Epithelial cell of esophagus (primary cell): ENCODE measurements around the gene GRB10.
"Not testable (repeated sequence)": the region's sequence is repeated elsewhere in the genome, so short reads cannot be mapped to it uniquely, and the experiment has no call there.

Experiments
- DNase-seq: peaks from one replicate; pipeline ENCODE4 v3.0.0; 2010; ENCODE audit warnings: low read depth
- H3K4me3 ChIP-seq: 2 replicates; pipeline ENCODE4 v1.5.1; 2011; ENCODE audit warnings: mild to moderate bottlenecking, low read length, control low read depth
- TF ChIP-seq, protein P1 (sequence below): IDR thresholded peaks from 2 replicates; pipeline ENCODE4 v1.5.1; 2011; ENCODE audit warnings: low read depth, mild to moderate bottlenecking, low read length, control low read depth, inconsistent platforms; ENCODE audit not compliant: insufficient read depth; ENCODE audit errors: missing control alignments

The GRB10 gene

DNA sequence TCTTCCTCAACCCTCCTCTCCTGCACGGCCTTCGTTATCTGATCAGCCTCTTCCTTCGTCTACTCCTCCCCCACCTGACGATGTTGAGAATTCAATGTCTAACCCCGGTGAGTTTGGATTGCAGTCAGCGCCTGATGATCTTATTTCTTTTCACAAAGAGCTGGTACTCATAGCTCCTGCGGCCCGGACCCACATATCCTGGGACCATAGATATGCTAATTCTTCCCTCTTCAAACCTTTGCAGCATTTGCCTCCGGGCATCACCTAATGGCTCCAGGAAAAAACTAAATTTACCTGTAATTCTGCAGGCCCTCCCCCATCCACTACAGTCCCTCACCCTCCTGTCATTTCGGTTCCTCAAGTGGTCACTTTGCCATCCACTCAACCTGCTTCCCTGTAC, 205.1 kb downstream of the GRB10 start:
- H3K4me3 ChIP-seq: no peak overlapping the region
- TF ChIP-seq, protein P1, sequence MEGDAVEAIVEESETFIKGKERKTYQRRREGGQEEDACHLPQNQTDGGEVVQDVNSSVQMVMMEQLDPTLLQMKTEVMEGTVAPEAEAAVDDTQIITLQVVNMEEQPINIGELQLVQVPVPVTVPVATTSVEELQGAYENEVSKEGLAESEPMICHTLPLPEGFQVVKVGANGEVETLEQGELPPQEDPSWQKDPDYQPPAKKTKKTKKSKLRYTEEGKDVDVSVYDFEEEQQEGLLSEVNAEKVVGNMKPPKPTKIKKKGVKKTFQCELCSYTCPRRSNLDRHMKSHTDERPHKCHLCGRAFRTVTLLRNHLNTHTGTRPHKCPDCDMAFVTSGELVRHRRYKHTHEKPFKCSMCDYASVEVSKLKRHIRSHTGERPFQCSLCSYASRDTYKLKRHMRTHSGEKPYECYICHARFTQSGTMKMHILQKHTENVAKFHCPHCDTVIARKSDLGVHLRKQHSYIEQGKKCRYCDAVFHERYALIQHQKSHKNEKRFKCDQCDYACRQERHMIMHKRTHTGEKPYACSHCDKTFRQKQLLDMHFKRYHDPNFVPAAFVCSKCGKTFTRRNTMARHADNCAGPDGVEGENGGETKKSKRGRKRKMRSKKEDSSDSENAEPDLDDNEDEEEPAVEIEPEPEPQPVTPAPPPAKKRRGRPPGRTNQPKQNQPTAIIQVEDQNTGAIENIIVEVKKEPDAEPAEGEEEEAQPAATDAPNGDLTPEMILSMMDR: no peak

DNA sequence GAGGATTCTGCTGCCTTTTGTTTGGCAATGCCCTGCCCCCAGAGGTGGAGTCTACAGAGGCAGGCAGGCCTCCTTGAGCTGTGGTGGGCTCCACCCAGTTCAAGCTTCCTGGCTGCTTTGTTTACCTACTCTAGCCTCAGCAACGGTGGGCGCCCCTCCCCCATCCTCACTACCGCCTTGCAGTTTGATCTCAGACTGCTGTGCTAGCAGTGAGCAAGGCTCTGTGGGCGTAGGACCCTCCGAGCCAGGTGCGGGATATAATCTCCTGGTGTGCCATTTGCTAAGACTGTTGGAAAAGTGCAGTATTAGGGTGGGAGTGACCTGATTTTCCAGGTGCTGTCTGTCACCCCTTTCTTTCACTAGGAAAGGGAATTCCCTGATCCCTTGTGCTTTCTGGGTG, 206.3 kb downstream of the GRB10 start:
- not testable (repeated sequence) for DNase-seq

More for the DNA sequence above, 205.1 kb downstream of the GRB10 start:
- no peak for DNase-seq

DNA sequence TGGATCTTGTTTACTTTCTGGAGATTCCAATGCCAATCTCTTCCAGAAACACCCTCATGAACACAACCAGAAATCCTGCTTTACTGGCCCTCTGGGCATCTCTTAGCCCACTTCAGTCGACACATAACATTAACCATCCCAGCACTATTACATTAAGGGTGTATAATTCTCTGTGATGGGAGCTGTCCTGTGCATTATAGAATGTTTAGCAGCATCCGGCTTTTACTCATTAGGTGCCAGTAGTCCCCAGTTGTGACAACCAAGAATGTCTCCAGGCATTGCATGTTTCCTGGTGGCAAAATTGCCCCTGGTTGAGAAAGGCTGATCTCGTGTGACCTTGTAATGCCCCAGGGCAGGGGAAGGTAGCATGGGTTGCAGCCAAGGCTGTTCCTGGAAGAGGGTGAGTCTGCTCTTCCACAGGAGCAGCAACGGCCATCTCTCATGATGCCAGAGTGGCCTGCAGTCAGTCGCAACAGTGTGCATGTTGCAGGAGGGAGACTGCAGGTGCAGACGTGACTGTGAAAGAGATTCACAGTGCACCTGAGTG, 214.9 kb downstream of the GRB10 start:
- TF ChIP-seq, protein P1: no peak
- DNase-seq: no peak
- H3K4me3 ChIP-seq: no peak overlapping the region

More for the DNA sequence above, 206.3 kb downstream of the GRB10 start:
- H3K4me3 ChIP-seq: not testable (repeated sequence)

DNA sequence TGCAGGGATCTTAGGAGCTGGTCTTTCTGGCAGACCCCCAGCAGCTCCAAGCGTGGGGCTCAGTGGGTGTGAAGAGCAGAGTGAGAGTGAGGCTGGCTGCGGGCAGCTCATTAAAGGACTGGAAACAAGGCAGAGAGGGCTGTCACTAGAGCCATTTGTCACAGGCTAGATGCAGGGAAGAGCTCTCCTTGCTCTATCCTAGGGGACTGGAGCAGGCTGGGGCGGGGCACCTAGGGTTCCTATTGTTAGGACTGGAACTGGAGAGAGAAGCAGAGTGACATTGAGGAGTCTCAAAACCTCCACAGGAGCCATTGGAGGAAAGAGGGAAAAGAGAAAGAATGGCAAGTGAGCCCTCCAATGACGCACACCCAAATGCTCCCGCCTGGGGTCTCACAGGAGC, 216.7 kb downstream of the GRB10 start:
- H3K4me3 ChIP-seq: no peak overlapping the region
- DNase-seq: no peak
- TF ChIP-seq, protein P1: no peak

DNA sequence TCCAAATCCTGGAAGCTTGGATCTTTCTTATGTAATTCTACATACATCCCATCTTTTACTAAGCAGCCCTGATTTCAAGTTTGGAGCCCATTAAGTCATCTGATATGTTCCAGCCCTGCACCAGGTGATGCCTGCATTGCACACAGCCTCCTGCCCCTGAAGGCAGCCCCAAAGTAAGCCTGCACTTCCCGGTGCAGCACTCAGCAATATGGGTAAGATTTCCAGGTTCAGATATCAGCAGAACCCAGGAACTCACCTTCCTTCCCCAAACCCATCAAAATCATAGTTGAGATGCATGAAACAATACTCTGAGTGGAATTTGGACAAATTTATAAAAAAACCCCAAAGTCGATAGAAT, 217.2 kb downstream of the GRB10 start:
- DNase-seq: no peak
- no peak overlapping the region for H3K4me3 ChIP-seq
- TF ChIP-seq, protein P1: no peak

DNA sequence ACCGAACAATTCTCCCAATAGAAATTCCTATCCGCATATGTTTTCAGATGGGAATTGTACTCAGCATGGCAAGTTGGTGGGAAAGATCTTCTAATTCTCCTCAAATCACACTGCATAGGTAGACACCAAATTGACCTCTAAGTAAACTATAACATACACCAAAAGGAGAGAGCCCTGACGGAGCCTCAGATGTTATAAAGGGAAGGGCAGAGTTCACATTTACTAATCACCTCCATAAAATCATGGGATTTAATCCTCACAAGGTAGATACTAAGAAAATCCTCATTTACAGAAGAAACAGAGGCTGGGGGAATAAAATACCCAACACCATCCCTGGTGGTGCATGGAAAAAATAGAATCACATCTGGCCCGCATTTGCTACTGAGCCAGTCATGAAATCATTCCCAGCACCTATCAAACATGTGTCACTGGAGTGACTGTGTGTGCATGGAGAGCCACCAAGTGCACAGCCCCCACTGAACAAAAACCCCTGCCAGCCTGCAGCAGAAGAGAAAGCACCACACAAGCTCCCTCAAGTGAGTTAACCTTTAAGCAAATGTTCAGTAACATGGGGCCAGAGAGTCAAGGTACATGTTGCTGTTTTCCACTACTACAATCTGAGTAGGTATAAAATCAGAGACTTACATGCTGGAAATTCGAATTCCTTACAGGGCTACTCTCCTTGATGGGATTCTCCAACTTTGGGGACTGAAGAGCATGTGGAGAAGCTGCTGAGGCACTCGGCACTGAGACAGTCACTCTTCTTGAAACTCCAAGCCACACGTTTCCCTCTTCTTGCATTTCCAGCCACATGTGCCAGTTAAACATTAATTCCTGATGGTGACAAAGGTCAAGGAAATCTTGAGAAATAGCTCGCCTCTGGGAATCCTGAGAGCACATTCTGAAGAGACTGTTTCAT, 217.8 kb downstream of the GRB10 start, which contains the start of gene DDC:
Gene DDC (minus strand): TSS at position 766 of the 919 bp plus-strand sequence. CDS start 21,320 bp downstream, outside the sequence.
- no peak within 1 kb of the TSS for H3K4me3 ChIP-seq
- no peak for DNase-seq
- TF ChIP-seq, protein P1: no peak

DNA sequence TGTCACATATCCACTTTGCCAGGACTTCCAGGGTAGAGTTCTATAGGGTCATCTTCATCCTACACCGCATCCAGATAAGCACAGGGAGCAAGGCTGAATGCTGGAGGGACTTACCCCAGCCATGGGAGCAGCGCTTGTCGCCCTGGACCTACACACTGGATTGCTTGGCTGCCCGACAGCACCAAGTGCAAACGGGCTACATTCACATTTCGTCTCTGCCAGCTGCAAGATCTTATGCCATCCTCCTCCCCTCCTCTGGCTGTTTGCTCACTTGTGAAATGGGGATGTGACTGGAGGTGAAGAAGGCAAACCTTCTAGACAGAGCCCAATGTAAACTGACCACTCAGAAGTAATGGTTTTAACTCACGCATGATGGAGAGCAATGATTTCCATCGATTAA, 218.5 kb downstream of the GRB10 start:
- TF ChIP-seq, protein P1: no peak
- H3K4me3 ChIP-seq: no peak overlapping the region
- no peak for DNase-seq
